BJ (cell line): ENCODE measurements around the gene CUL1. TPM values are rescaled to one million over a fixed set of nuclear protein-coding genes. Genes with fewer than 3 reads are reported as not detected.

Experiments used
- CTCF ChIA-PET: fragments of 350-600 bp; formaldehyde crosslinking; extraction: SDS; loops from one replicate; lab custom pipeline; 2021; ENCODE audit warnings: antibody characterized with exemption, inconsistent platforms; lab: Yijun Ruan, JAX
- POLR2A ChIA-PET: fragments of 300-600 bp; sonication (Branson Sonifier 250); formaldehyde crosslinking; extraction: SDS; loops from one replicate; lab custom pipeline; 2021; ENCODE audit warnings: antibody characterized with exemption; lab: Charles Lee
- DNase-seq: peaks from one replicate; pipeline ENCODE4 v3.0.0-alpha.2; 2011; ENCODE audit warnings: low read depth
- H3K27me3 ChIP-seq: 2 replicates; pipeline ENCODE4 v1.6.0; 2011; ENCODE audit warnings: low read length; ENCODE audit not compliant: control insufficient read depth, insufficient read depth
- H3K36me3 ChIP-seq: 2 replicates; pipeline ENCODE4 v1.5.1; 2011; ENCODE audit warnings: low read length; ENCODE audit not compliant: control insufficient read depth, insufficient read depth
- H3K4me3 ChIP-seq: 2 replicates; pipeline ENCODE4 v1.5.1; 2011; ENCODE audit warnings: low read depth, mild to moderate bottlenecking, control low read depth, low read length
- polyA plus RNA-seq: library from polyadenylated mRNA; depleted of rRNA; stranded (reverse); fragments of >200 nt; gene quantifications from 2 replicates; pipeline ENCODE4 v1.2.3, GENCODE V29; 2011
- TF ChIP-seq, protein P1 (sequence below): IDR thresholded peaks from 2 replicates; pipeline ENCODE4 v1.5.1; 2011; ENCODE audit warnings: low read depth, mild to moderate bottlenecking, control low read depth, inconsistent platforms, low read length, moderate library complexity; ENCODE audit not compliant: insufficient read depth

Gene CUL1
- polyA plus RNA-seq, 1 experiment = 38.6 TPM

GRCh38 chr7:148684289-148684830, 14.3 kb upstream of the CUL1 start:
- TF ChIP-seq, protein P1, sequence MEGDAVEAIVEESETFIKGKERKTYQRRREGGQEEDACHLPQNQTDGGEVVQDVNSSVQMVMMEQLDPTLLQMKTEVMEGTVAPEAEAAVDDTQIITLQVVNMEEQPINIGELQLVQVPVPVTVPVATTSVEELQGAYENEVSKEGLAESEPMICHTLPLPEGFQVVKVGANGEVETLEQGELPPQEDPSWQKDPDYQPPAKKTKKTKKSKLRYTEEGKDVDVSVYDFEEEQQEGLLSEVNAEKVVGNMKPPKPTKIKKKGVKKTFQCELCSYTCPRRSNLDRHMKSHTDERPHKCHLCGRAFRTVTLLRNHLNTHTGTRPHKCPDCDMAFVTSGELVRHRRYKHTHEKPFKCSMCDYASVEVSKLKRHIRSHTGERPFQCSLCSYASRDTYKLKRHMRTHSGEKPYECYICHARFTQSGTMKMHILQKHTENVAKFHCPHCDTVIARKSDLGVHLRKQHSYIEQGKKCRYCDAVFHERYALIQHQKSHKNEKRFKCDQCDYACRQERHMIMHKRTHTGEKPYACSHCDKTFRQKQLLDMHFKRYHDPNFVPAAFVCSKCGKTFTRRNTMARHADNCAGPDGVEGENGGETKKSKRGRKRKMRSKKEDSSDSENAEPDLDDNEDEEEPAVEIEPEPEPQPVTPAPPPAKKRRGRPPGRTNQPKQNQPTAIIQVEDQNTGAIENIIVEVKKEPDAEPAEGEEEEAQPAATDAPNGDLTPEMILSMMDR = no peak
- Histone ChIP-seq H3K36me3 (no peaks in the 10 kb centered on the region), H3K27me3 (peaks cover 5% of the 10 kb centered on the region; the same call in 1 of the 2 replicates), H3K4me3 (no peak overlapping the region)
- no peak for DNase-seq
- CTCF ChIA-PET = no interaction called here
- POLR2A ChIA-PET = no interaction called here

GRCh38 chr7:148686312-148686937, 12.3 kb upstream of the CUL1 start:
- Histone ChIP-seq H3K27me3 (peaks cover 5% of the 10 kb centered on the region; the same call in 1 of the 2 replicates), H3K4me3 (no peak overlapping the region), H3K36me3 (no peaks in the 10 kb centered on the region)
- POLR2A ChIA-PET = no interaction called here
- CTCF ChIA-PET = interaction anchor here (1.1 kb wide), 1 partner anchor 35 kb away, joined by 3 read pairs; no protein-coding TSS in a partner anchor
- TF ChIP-seq, protein P1 = no peak
- no peak for DNase-seq

DNA sequence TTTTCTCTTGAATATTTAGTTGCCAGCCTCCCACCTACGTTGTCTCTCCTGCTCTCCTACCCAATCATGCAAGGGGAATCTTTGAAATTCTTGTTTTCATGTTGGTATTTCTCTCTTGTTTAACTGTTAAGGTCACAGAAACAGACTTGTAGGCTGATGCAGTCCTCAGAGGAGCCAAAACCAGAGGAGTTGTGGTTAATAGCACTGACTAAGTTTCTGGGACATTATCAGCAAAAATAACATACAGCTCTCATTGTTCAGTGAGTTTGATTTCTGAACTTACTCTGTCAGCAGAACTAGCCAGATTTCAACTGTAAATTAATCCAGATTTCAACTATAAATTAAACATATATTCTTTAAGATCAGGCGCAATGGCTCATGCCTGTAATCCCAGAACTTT, 11.1 kb upstream of the CUL1 start:
- CTCF ChIA-PET = interaction anchor here (0.9 to 1.1 kb wide), 2 partner anchors 36 to 279 kb away, joined by 3 read pairs; no protein-coding TSS in a partner anchor
- TF ChIP-seq, protein P1 = no peak

DNA sequence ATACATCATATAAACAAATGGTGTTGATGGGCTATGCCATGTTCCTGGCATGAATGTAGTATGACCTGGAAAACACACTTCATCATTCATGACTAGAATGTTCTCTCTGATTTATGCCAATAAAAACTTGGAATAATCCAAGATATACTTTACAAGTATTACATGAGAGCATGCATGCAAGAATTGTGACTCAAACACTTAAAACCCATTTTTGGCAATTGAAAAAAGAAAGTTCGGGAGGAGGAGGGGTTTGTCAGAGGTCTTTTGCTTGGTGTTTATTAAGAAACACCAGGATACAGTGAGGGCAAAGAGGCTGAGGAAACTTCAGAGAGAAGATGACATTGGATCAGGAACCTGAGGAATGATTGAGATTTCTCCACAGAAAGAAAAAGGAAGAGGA, 10.2 kb upstream of the CUL1 start:
- DNase-seq = no peak
- POLR2A ChIA-PET = no interaction called here
- no peaks in the 10 kb centered on the region for H3K36me3 ChIP-seq
- H3K4me3 ChIP-seq = no peak overlapping the region
- TF ChIP-seq, protein P1 = no peak
- H3K27me3 ChIP-seq = peaks cover 5% of the 10 kb centered on the region; the same call in 1 of the 2 replicates
- CTCF ChIA-PET = interaction anchor here (0.9 kb wide), 1 partner anchor 278 kb away, joined by 3 read pairs; no protein-coding TSS in a partner anchor

More for the DNA sequence above, 11.1 kb upstream of the CUL1 start:
- Histone ChIP-seq H3K4me3 (no peak overlapping the region), H3K27me3 (peaks cover 5% of the 10 kb centered on the region; the same call in 1 of the 2 replicates), H3K36me3 (no peaks in the 10 kb centered on the region)
- DNase-seq = no peak
- POLR2A ChIA-PET = no interaction called here

DNA sequence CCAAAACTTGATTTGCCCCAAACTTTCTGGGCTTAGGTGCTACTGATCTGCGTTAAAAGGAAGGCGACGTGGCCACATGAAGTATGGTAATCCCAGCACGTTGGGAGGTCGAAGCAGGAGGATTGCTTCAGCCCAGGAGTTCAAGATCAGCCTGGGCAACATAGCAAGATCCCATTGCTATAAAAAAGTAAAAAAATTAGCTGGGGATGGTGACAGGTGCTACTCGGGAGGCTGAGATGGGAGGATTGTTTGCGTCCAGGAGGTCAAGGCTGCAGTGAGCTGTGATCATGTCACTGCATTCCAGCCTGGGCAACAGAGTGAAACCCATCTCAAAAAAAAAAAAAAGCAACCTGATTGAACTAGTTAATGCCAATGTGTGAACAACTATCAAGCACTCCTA, 5.1 kb upstream of the CUL1 start:
- DNase-seq = no peak
- ChIA-PET POLR2A (no interaction called here), CTCF (no interaction called here)
- TF ChIP-seq, protein P1 = no peak
- Histone ChIP-seq H3K36me3 (no peaks in the 10 kb centered on the region), H3K27me3 (no peaks in the 10 kb centered on the region), H3K4me3 (no peak overlapping the region)
